ENCODE measurements around the gene FAM222B.
"Not testable (repeated sequence)": the region's sequence is repeated elsewhere in the genome, so short reads cannot be mapped to it uniquely, and the experiment has no call there.

Gene FAM222B

DNA sequence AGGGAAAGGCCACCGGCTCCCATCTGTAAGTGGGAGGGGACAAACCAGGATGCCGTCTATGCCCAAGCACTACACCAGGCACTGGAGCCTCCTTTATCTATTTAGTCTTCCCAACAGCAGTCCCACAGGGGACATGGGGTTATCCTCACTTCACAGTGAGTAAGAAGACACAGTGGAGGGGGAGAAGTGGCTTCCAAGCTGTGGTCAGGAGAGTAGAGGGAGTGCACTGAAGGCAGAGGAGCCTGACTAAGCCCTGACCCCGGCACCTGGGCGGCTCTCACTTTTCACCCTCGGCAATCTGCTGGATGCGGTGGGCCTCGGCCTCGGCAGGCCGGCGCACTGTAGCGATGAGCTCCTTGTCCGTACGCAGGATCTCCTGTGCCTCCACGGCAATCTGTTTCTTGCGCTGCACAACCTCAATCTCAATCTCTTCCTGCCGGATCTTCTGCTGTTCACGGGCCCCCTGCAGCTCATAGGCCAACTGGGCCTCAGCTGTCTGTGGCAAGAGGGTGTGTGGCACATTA is 39.0 kb upstream of the FAM222B start:
- H3K9me3 ChIP-seq (ENCODE audit: low read length) = no peaks in the 10 kb centered on the region
- H3K4me1 ChIP-seq (ENCODE audit: insufficient read depth, low read length) = no peaks in the 10 kb centered on the region
- H3K27me3 ChIP-seq (ENCODE audit: control insufficient read depth in 1 of 2, insufficient read depth in 2 of 2, low read length in 2 of 2) = no peaks in the 10 kb centered on the region
- H3K4me3 ChIP-seq (ENCODE audit: low read depth in 1 of 2, low read length in 2 of 2) = no peak overlapping the region
- H3K36me3 ChIP-seq (ENCODE audit: insufficient read depth, low read length) = peaks cover 71% of the 10 kb centered on the region
- no peak overlapping the region for H3K27ac ChIP-seq (ENCODE audit: low read depth, low read length)
- H3K9ac ChIP-seq (ENCODE audit: low read length) = no peak overlapping the region

DNA sequence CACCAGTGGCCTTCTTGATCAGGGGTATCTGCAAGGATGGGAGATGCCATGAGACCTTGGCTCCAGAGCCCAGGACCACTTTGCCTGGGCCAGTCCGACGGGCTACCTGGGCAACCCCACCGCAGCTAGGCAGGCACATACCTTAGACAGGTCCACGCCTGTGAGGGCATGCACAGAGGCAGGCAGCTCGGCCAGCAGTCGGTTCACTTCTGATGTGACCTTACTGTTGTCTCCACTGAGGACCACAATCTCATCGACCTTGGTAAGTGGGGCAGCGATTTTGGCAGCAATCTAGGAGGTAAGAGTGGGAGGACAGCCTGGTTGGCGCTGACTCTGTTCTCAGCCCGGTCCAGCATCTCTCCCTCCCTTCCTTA is 38.0 kb upstream of the FAM222B start:
- Histone ChIP-seq H3K27me3 (ENCODE audit: control insufficient read depth in 1 of 2, insufficient read depth in 2 of 2, low read length in 2 of 2) (no peaks in the 10 kb centered on the region), H3K27ac (ENCODE audit: low read depth, low read length) (no peak overlapping the region), H3K4me3 (ENCODE audit: low read depth in 1 of 2, low read length in 2 of 2) (no peak overlapping the region), H3K9ac (ENCODE audit: low read length) (no peak overlapping the region), H3K4me1 (ENCODE audit: insufficient read depth, low read length) (no peaks in the 10 kb centered on the region), H3K9me3 (ENCODE audit: low read length) (no peaks in the 10 kb centered on the region), H3K36me3 (ENCODE audit: insufficient read depth, low read length) (peaks cover 69% of the 10 kb centered on the region)

DNA sequence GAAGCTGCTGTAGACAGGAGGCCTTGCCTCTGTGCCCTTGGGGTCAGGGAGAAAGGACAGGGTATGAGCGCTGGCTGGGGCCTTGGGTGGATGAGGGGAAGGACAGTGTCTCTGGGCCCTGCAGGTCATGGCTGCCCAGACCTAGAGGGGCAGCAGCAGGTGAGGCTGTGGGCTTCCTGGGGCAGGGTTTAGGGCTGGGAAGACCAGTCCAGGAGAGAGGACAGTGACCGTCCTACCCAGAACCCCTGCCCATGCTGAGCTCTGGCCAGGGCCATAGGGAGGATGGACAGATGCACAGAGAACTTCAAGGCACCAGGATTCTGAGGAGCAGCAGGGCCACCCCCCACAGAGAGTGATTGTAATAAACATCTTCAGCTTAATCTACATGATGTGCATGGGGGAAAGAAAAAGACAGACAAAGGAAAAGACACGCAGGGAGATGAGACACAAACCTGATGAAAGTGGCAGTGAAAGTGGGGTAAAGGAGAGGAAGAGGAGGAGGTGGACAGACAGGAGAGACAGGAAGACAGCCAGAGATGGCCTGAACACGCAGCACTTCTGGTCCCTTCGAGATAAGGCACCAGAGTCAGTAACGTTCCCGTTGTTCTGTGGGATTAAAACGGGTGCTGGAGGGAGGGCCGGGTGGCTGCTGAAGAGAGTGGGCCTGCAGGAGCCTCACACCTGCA is 37.4 kb upstream of the FAM222B start:
- Histone ChIP-seq H3K9ac (ENCODE audit: low read length) (no peak overlapping the region), H3K9me3 (ENCODE audit: low read length) (no peaks in the 10 kb centered on the region), H3K4me1 (ENCODE audit: insufficient read depth, low read length) (no peaks in the 10 kb centered on the region), H3K27ac (ENCODE audit: low read depth, low read length) (no peak overlapping the region), H3K27me3 (ENCODE audit: control insufficient read depth in 1 of 2, insufficient read depth in 2 of 2, low read length in 2 of 2) (no peaks in the 10 kb centered on the region), H3K4me3 (ENCODE audit: low read depth in 1 of 2, low read length in 2 of 2) (no peak overlapping the region), H3K36me3 (ENCODE audit: insufficient read depth, low read length) (peaks cover 64% of the 10 kb centered on the region)

DNA sequence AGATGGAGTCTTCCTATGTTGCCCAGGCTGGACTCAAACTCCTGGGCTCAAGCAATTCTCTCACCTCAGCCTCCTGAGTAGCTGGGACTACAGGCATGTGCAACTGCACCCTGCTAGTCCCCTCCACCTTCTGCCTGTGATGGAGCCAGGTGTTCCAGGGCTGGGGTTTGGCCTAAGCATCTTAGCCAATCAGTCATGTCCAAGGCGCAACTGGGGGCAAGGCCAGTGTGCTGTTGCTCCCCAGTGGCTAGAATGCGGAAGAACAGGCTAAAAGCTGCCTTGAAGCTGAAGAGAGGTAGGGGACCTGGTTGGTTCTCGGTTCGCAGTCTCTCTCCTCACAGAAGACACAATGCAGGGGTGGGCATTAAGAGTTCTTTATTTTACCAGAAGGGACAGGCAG is 36.4 kb upstream of the FAM222B start:
- H3K36me3 ChIP-seq (ENCODE audit: insufficient read depth, low read length) = peaks cover 54% of the 10 kb centered on the region
- H3K27ac ChIP-seq (ENCODE audit: low read depth, low read length) = no peak overlapping the region
- no peaks in the 10 kb centered on the region for H3K9me3 ChIP-seq (ENCODE audit: low read length)
- no peak overlapping the region for H3K9ac ChIP-seq (ENCODE audit: low read length)
- H3K4me3 ChIP-seq (ENCODE audit: low read depth in 1 of 2, low read length in 2 of 2) = no peak overlapping the region
- no peaks in the 10 kb centered on the region for H3K27me3 ChIP-seq (ENCODE audit: control insufficient read depth in 1 of 2, insufficient read depth in 2 of 2, low read length in 2 of 2)
- no peaks in the 10 kb centered on the region for H3K4me1 ChIP-seq (ENCODE audit: insufficient read depth, low read length)

DNA sequence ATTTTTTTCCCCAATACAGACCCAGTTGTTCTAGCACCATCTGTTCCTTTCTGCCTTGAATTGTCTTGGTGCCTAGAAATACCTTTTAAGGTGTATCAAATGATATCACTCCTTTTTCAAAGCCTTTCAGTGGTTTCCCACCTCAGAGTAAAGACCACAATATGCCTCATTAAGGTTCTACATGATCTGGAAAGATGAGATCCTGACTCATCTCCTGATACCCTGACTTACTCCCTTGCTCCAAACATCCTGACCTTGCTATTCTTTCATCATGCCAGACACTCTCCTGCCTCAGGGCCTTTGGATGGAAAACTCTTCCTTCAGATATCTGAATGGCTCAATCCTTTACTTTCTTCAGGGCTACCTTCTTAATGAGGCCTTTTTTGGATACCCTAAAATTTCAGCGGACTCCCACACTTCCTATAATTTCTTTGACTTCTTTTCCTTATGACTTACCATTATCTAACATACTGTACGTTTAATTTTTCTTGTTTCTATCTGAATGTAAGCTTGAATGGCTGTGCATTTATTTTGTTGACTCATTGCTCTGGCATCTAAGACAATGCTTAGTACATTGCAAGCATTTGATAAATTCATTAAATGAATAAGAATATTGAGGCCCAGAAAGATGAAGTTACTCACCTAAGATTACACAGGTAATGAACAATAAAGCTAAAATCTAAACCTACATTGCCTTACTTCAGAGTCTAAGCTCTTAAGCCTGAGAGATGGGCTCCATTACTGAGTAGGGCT is 35.7 kb upstream of the FAM222B start:
- Histone ChIP-seq H3K27ac (ENCODE audit: low read depth, low read length) (no peak overlapping the region), H3K4me3 (ENCODE audit: low read depth in 1 of 2, low read length in 2 of 2) (no peak overlapping the region), H3K9me3 (ENCODE audit: low read length) (no peaks in the 10 kb centered on the region), H3K36me3 (ENCODE audit: insufficient read depth, low read length) (peaks cover 53% of the 10 kb centered on the region), H3K27me3 (ENCODE audit: control insufficient read depth in 1 of 2, insufficient read depth in 2 of 2, low read length in 2 of 2) (no peaks in the 10 kb centered on the region), H3K4me1 (ENCODE audit: insufficient read depth, low read length) (no peaks in the 10 kb centered on the region), H3K9ac (ENCODE audit: low read length) (no peak overlapping the region)

DNA sequence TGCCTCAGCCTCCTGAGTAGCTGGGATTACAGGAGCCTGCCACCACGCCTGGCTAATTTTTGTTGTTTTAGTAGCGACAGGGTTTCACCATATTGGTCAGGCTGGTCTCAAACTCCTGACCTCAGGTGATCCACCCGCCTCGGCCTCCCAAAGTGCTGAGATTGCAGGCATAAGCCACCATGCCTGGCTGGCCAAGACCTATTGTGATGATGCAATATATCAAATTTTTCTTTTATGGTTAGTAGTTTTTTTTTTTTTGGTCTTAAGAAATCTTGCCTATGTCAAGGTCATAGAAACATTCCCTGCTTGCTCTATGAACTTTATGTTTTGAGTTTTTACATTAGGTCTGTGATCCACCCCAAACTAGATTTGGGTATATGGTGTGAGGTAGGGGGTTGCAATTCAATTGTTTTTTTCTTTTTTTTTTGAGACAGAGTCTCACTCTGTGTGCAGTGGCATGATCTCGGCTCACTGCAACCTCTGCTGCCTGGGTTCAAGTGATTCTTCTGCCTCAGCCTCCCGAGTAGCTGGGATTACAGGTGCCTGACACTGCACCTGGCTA is 34.6 kb upstream of the FAM222B start:
- peaks cover 42% of the 10 kb centered on the region for H3K36me3 ChIP-seq (ENCODE audit: insufficient read depth, low read length)
- H3K9ac ChIP-seq (ENCODE audit: low read length); H3K9me3 ChIP-seq (ENCODE audit: low read length); H3K4me1 ChIP-seq (ENCODE audit: insufficient read depth, low read length); H3K4me3 ChIP-seq (ENCODE audit: low read depth in 1 of 2, low read length in 2 of 2); H3K27ac ChIP-seq (ENCODE audit: low read depth, low read length); H3K27me3 ChIP-seq (ENCODE audit: control insufficient read depth in 1 of 2, insufficient read depth in 2 of 2, low read length in 2 of 2): not testable (repeated sequence)

DNA sequence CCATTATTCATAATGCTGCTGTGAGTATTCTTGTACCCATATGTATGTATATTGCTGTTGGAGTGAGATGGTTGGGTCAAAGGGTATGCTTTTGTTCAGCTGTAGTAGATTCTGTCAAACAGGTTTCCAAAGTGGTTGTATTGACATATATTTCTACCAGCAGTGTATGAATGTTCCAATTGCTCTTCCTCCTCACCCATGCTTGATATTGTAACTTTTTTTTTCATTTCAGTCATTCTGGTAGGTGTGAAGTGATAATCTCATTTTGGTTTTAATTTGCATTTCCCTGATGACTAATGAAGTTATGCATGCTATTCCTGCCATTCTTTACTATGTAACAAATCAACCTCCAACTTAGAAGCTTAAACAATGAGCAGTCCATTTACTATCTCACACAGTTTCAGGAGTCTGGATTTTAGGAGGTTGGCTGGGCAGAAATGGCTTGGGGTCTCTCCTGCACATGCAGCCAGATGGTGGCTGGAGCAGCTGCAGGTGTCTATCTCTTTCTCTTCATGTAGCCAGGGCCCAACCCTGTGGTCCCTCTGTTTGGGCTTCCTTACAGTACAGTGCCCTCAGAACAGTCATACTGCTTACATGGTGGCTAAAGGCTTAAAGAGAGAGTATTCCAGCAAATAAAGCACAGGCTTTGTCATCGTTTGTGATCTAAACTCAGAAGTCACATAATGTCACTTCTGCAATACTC is 33.4 kb upstream of the FAM222B start:
- H3K27ac ChIP-seq (ENCODE audit: low read depth, low read length) = no peak overlapping the region
- H3K4me3 ChIP-seq (ENCODE audit: low read depth in 1 of 2, low read length in 2 of 2) = no peak overlapping the region
- H3K27me3 ChIP-seq (ENCODE audit: control insufficient read depth in 1 of 2, insufficient read depth in 2 of 2, low read length in 2 of 2) = no peaks in the 10 kb centered on the region
- peaks cover 29% of the 10 kb centered on the region for H3K36me3 ChIP-seq (ENCODE audit: insufficient read depth, low read length)
- no peak overlapping the region for H3K9ac ChIP-seq (ENCODE audit: low read length)
- H3K4me1 ChIP-seq (ENCODE audit: insufficient read depth, low read length) = no peaks in the 10 kb centered on the region
- H3K9me3 ChIP-seq (ENCODE audit: low read length) = no peaks in the 10 kb centered on the region

DNA sequence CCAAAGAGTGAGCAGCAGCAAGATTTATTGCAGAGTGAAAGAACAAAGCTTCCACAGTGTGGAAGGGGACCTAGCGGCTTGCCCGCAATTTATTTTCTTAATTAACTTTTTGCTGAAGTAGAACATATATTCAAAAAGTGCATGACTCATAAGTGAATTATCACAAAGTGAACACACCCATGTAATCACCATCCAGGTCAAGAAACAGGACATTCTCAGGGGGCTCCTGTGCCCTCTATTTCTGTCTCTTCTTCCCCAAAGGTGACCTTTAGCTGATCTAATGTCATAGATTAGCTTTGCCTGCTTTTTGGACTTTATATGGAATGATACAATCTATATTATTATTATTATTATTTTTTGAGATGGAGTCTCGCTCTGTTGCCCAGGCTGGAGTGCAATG is 32.2 kb upstream of the FAM222B start:
- no peak overlapping the region for H3K9ac ChIP-seq (ENCODE audit: low read length)
- H3K9me3 ChIP-seq (ENCODE audit: low read length) = no peaks in the 10 kb centered on the region
- H3K27me3 ChIP-seq (ENCODE audit: control insufficient read depth in 1 of 2, insufficient read depth in 2 of 2, low read length in 2 of 2) = no peaks in the 10 kb centered on the region
- no peak overlapping the region for H3K4me3 ChIP-seq (ENCODE audit: low read depth in 1 of 2, low read length in 2 of 2)
- no peaks in the 10 kb centered on the region for H3K4me1 ChIP-seq (ENCODE audit: insufficient read depth, low read length)
- no peak overlapping the region for H3K27ac ChIP-seq (ENCODE audit: low read depth, low read length)
- peaks cover 17% of the 10 kb centered on the region for H3K36me3 ChIP-seq (ENCODE audit: insufficient read depth, low read length)

DNA sequence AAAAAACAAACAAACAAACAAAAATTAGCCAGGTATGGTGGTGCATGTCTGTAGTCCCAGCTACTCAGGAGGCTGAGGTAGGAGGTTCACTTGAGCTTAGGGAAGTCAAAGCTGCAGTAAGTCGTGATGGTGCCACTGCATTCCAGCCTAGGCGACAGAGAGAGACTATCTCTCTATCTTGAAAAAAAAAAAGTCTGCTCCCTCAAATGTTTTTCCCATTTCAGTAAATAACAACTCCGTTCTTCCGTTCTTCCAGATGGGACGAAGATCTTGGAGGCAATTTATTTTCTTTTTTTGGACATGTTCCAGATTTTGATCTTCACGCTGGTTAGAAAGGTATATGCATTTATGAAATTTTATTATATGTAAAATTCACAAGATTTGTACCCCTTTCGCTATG is 31.2 kb upstream of the FAM222B start:
- Histone ChIP-seq H3K9ac (ENCODE audit: low read length) (no peak overlapping the region), H3K4me1 (ENCODE audit: insufficient read depth, low read length) (no peaks in the 10 kb centered on the region), H3K4me3 (ENCODE audit: low read depth in 1 of 2, low read length in 2 of 2) (no peak overlapping the region), H3K36me3 (ENCODE audit: insufficient read depth, low read length) (peaks cover 8% of the 10 kb centered on the region), H3K27me3 (ENCODE audit: control insufficient read depth in 1 of 2, insufficient read depth in 2 of 2, low read length in 2 of 2) (no peaks in the 10 kb centered on the region), H3K9me3 (ENCODE audit: low read length) (no peaks in the 10 kb centered on the region), H3K27ac (ENCODE audit: low read depth, low read length) (no peak overlapping the region)

DNA sequence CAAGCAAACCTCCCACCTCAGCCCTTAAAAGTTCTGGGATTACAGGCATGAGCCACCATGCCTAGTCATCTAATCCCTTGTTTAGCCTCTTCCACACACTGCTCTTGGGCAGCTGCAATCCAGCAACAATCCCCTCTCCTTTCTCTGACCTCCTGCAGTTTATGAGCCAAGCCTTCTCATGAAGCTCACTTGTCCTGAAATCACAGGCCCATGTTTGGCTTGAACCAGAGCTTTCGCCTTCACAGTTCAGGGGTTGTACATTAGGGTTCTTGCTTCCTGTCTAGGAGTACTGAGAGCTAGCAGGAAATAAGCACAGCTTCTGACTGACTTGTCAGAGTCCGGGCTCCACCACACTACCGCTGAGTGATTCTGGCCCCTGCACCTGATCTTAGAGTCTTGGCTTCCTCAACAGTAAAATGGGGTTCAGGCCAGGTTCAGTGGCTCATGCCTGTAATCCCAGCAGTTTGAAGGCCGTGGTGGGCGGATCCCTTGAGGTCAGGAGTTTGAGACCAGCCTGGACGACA is 28.5 kb upstream of the FAM222B start:
- Histone ChIP-seq H3K4me1 (ENCODE audit: insufficient read depth, low read length) (no peaks in the 10 kb centered on the region), H3K4me3 (ENCODE audit: low read depth in 1 of 2, low read length in 2 of 2) (no peak overlapping the region), H3K9me3 (ENCODE audit: low read length) (no peaks in the 10 kb centered on the region), H3K27ac (ENCODE audit: low read depth, low read length) (no peak overlapping the region), H3K36me3 (ENCODE audit: insufficient read depth, low read length) (no peaks in the 10 kb centered on the region), H3K9ac (ENCODE audit: low read length) (no peak overlapping the region), H3K27me3 (ENCODE audit: control insufficient read depth in 1 of 2, insufficient read depth in 2 of 2, low read length in 2 of 2) (no peaks in the 10 kb centered on the region)

DNA sequence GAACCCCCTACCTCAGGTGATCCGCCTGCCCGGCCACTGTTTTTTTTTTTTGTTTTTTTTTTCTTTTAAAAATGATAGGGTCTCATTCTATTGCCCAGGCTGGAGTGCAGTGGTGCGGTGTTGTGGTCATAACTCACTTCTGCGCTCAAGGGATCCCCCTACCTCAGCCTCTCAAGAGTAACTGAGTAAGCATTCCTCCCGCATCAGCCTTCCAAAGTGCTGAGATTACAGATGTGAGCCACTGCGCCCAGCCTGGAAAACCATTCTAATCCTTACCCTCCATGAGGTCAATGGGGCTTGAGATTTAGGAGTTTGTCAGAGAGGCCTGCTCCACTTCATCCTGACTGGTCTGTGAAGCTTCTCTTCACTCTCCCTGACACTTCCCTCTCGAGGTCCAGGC is 24.7 kb upstream of the FAM222B start:
- H3K9me3 ChIP-seq (ENCODE audit: low read length) = no peaks in the 10 kb centered on the region
- no peak overlapping the region for H3K27ac ChIP-seq (ENCODE audit: low read depth, low read length)
- no peaks in the 10 kb centered on the region for H3K36me3 ChIP-seq (ENCODE audit: insufficient read depth, low read length)
- no peak overlapping the region for H3K4me3 ChIP-seq (ENCODE audit: low read depth in 1 of 2, low read length in 2 of 2)
- no peak overlapping the region for H3K9ac ChIP-seq (ENCODE audit: low read length)
- no peaks in the 10 kb centered on the region for H3K27me3 ChIP-seq (ENCODE audit: control insufficient read depth in 1 of 2, insufficient read depth in 2 of 2, low read length in 2 of 2)
- no peaks in the 10 kb centered on the region for H3K4me1 ChIP-seq (ENCODE audit: insufficient read depth, low read length)
